ENCODE data around the gene REPS1. TPM values are rescaled to one million over a fixed set of nuclear protein-coding genes. Genes with fewer than 3 reads are reported as not detected.

Gene REPS1
- total and polyA plus RNA-seq, 2 of the 13 experiments (the other 11 are each of a cell fraction or from before 2014, with no cell fraction given): 36.4 to 38.3 TPM

- TF ChIP-seq ATF2 (CRISPR knock-in tag; IDR thresholded peaks at IDR 0.05): peak; percentile 79
- TF ChIP-seq HDAC2 (CRISPR knock-in tag; IDR thresholded peaks at IDR 0.05): peak; percentile 87
- peak; percentile 63 for TF ChIP-seq ZNF781 (CRISPR knock-in tag; IDR thresholded peaks at IDR 0.05; ENCODE audit: borderline replicate concordance, not compliant biosample characterization)
- TF ChIP-seq PBX3 (CRISPR knock-in tag; IDR thresholded peaks at IDR 0.05; ENCODE audit: borderline replicate concordance): 0 out of 2 replicates have a peak, but pooled peaks have one; percentile 36
- TF ChIP-seq TFDP1 (CRISPR knock-in tag; IDR thresholded peaks at IDR 0.05; ENCODE audit: borderline replicate concordance): peak; percentile 80
- TF ChIP-seq HNRNPLL (IDR thresholded peaks at IDR 0.05; ENCODE audit: low read depth, low read length, poor library complexity, severe bottlenecking): peak; percentile 56
- no peak for TF ChIP-seq ZNF318 (CRISPR knock-in tag; IDR thresholded peaks at IDR 0.05)
- no peak; the same call in 1 of the 2 replicates for TF ChIP-seq MEIS1 (CRISPR knock-in tag; IDR thresholded peaks at IDR 0.05; ENCODE audit: borderline replicate concordance)
- TF ChIP-seq ARID5B (CRISPR knock-in tag; IDR thresholded peaks at IDR 0.05): peak; percentile 84
- no peak; the same call in 1 of the 2 replicates for TF ChIP-seq GFI1 (CRISPR knock-in tag; IDR thresholded peaks at IDR 0.05; ENCODE audit: borderline replicate concordance)
Measured at GRCh38 chr6:138987643-138988468, at the start of gene REPS1 (continued).
